CD4-positive, alpha-beta memory T cell (primary cell): ENCODE measurements around the gene PLK1. TPM values are rescaled to one million over a fixed set of nuclear protein-coding genes. Genes with fewer than 3 reads are reported as not detected.
A peak's percentile ranks its signal among the peaks of the same experiment; 100 is the strongest.
"Not testable (repeated sequence)": the region's sequence is repeated elsewhere in the genome, so short reads cannot be mapped to it uniquely, and the experiment has no call there.

Source experiments
- CTCF ChIA-PET: fragments of 350-600 bp; sonication (Branson Sonifier 250); formaldehyde crosslinking; loops from one replicate; lab custom pipeline; 2021; ENCODE audit warnings: inconsistent platforms; ENCODE audit not compliant: partially characterized antibody; lab: Charles Lee
- POLR2A ChIA-PET: fragments of 350-600 bp; sonication (Branson Sonifier 250); formaldehyde crosslinking; loops from one replicate; lab custom pipeline; 2021; ENCODE audit not compliant: partially characterized antibody; lab: Charles Lee
- DNase-seq, 5 donors: peaks; one replicate each; pipeline versions ENCODE4 v3.0.0 to v3.0.0-alpha.2; 2020 to 2022; ENCODE audit warnings: mixed read lengths in 1 of 5
- H3K27ac ChIP-seq: one replicate; pipeline ENCODE4 v1.7.0; 2013; ENCODE audit warnings: low read depth, low read length
- H3K27me3 ChIP-seq: 2 replicates; pipeline ENCODE4 v1.7.0; 2013; ENCODE audit warnings: mild to moderate bottlenecking, low read length, moderate library complexity; ENCODE audit not compliant: insufficient read depth
- H3K36me3 ChIP-seq: 2 replicates; pipeline ENCODE4 v1.7.0; 2013; ENCODE audit warnings: mild to moderate bottlenecking, low read length, moderate library complexity; ENCODE audit not compliant: insufficient read depth
- H3K4me1 ChIP-seq: 2 replicates; pipeline ENCODE4 v1.7.0; 2013; ENCODE audit warnings: mild to moderate bottlenecking, low read length, moderate library complexity; ENCODE audit not compliant: insufficient read depth
- H3K4me3 ChIP-seq, 2 donors: one replicate each; pipeline ENCODE4 v1.7.0; 2013; ENCODE audit warnings: low read length in 2 of 2, mild to moderate bottlenecking in 1 of 2
- H3K9me3 ChIP-seq, 2 donors: one replicate each; pipeline ENCODE4 v1.7.0; 2013; ENCODE audit warnings: low read length in 2 of 2, control low read depth in 1 of 2; ENCODE audit not compliant: control insufficient read depth in 1 of 2
- H3K27ac Mint-ChIP-seq, 7 donors: one replicate each; pipeline ENCODE4 v1.8.0; 2020 to 2021; ENCODE audit warnings: mixed read lengths in 7 of 7, mild to moderate bottlenecking in 6 of 7, inconsistent platforms in 3 of 7, moderate library complexity in 3 of 7
- H3K27me3 Mint-ChIP-seq, 2 donors: one replicate each; pipeline ENCODE4 v1.8.0; 2020 to 2021; ENCODE audit warnings: mixed read lengths in 2 of 2
- H3K36me3 Mint-ChIP-seq, 2 donors: one replicate each; pipeline ENCODE4 v1.8.0; 2020 to 2021; ENCODE audit warnings: mixed read lengths in 2 of 2, inconsistent platforms in 1 of 2, mild to moderate bottlenecking in 1 of 2
- H3K4me1 Mint-ChIP-seq, 4 donors: one replicate each; pipeline ENCODE4 v1.8.0; 2020 to 2021; ENCODE audit warnings: mixed read lengths in 4 of 4, mild to moderate bottlenecking in 1 of 4
- H3K4me3 Mint-ChIP-seq, 8 donors: one replicate each; pipeline ENCODE4 v1.8.0; 2020 to 2021; ENCODE audit warnings: mixed read lengths in 8 of 8, mild to moderate bottlenecking in 7 of 8, moderate library complexity in 6 of 8, inconsistent platforms in 3 of 8
- H3K9me3 Mint-ChIP-seq, 8 donors: one replicate each; pipeline ENCODE4 v1.8.0; 2020 to 2021; ENCODE audit warnings: mixed read lengths in 8 of 8, mild to moderate bottlenecking in 5 of 8, inconsistent platforms in 3 of 8, moderate library complexity in 1 of 8
- intact Hi-C: fragments of 100-400 bp; cut with micrococcal nuclease; formaldehyde crosslinking; loops from one replicate; pipeline ENCODE4 v1.15.1; 2023
- polyA plus RNA-seq, 2 donors: library from polyadenylated mRNA; unstranded; fragments of 300-500 nt; fragmentation: Illumina TruSeq; gene quantifications; one replicate each; pipeline ENCODE4 v1.2.3, GENCODE V29; 2021
- total RNA-seq, 2 experiments: library from RNA; stranded (reverse); gene quantifications; one replicate each; pipeline ENCODE4 v1.2.3, GENCODE V29; 2021

The PLK1 gene
- total RNA-seq (1 to 10 TPM; 3.0 to 3.5 TPM), polyA plus RNA-seq (under 1 TPM in 1 of 2 donors, not detected in 1; 0.18 TPM)

DNA sequence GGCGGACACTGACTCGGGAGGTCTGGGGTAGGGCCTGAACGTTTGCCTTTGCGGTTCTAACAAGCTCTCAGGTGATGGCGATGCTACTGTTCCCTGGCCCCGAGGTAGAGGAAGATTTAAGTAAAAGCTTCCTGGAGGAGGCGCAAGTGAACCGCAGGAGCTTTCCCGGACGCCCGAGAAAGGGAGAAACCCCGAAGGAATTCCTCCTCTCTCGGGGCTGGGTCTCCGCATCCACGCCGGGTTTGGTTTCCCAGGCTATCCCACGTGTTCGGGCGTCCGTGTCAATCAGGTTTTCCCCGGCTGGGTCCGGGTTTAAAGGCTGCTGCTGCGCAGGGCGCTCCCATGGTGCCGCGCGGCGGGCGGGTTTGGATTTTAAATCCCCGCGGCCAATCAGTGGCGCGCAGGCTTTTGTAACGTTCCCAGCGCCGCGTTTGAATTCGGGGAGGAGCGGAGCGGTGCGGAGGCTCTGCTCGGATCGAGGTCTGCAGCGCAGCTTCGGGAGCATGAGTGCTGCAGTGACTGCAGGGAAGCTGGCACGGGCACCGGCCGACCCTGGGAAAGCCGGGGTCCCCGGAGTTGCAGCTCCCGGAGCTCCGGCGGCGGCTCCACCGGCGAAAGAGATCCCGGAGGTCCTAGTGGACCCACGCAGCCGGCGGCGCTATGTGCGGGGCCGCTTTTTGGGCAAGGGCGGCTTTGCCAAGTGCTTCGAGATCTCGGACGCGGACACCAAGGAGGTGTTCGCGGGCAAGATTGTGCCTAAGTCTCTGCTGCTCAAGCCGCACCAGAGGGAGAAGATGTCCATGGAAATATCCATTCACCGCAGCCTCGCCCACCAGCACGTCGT is at the start of gene PLK1:
Gene PLK1, plus strand, starts transcription at position 460 of the 844 bp plus-strand sequence. Its CDS starts 44 bp downstream, at position 504.
- H3K36me3 Mint-ChIP-seq: peaks cover 6 to 15% of the 10 kb centered on the region in 2 donors
- peak within 1 kb of the TSS in 6 of 7 donors; percentile 46 to 84 (median 66) for H3K27ac Mint-ChIP-seq
- POLR2A ChIA-PET: interaction anchor here (1.4 kb wide), 1 partner anchor 36 kb away, joined by 4 read pairs; no protein-coding TSS in a partner anchor

DNA sequence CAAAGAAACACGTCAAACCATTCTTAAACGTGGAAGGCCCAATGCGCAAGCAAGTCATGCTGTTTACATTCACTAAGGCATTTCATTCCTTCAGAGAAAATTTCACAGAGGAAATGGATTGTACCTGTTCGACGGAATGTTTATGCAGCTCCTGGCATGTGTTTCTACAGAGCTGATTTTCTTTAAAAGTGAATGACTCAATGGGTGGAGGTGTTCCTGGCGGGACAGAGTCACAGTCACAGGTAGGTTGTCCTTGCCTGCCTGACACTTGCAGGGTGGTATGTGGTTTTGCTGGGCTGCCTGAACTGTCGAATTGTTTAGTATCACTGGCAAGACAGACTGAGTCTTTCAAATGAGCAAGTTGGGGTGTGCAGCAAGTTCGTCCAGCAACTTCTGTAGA is 49.2 kb upstream of the PLK1 start:
- no peak overlapping the region for H3K4me3 Mint-ChIP-seq
- no peaks in the 10 kb centered on the region for H3K27me3 Mint-ChIP-seq
- peaks cover 0 to 8% (median under 1%) of the 10 kb centered on the region in 4 donors for H3K4me1 Mint-ChIP-seq
- intact Hi-C loops: no loop called here
- H3K9me3 Mint-ChIP-seq: no peaks in the 10 kb centered on the region
- ChIA-PET CTCF (no interaction called here), POLR2A (no interaction called here)
- no peak overlapping the region for H3K4me3 ChIP-seq
- peaks cover 28% of the 10 kb centered on the region for H3K36me3 ChIP-seq
- no peaks in the 10 kb centered on the region for H3K4me1 ChIP-seq
- H3K27ac Mint-ChIP-seq: peak overlapping the region in 1 of 7 donors; percentile 29
- no peak overlapping the region for H3K27ac ChIP-seq
- no peaks in the 10 kb centered on the region for H3K9me3 ChIP-seq
- H3K27me3 ChIP-seq: no peaks in the 10 kb centered on the region
- H3K36me3 Mint-ChIP-seq: peaks cover 19 to 48% of the 10 kb centered on the region in 2 donors
- DNase-seq: no peak

More for the DNA sequence above, at the start of gene PLK1:
- H3K27ac ChIP-seq: no peak within 1 kb of the TSS
- H3K27me3 ChIP-seq: no peaks in the 10 kb centered on the region
- Mint-ChIP-seq H3K4me3 (peak within 1 kb of the TSS; percentile 78 to 89 (median 85)), H3K9me3 (peaks cover 0 to 2% (median 0%) of the 10 kb centered on the region in 8 donors), H3K27me3 (no peaks in the 10 kb centered on the region), H3K4me1 (peaks cover 8 to 28% (median 20%) of the 10 kb centered on the region in 4 donors)
- H3K4me3 ChIP-seq: peak within 1 kb of the TSS; percentile 70 to 81
- peaks cover 7% of the 10 kb centered on the region for H3K36me3 ChIP-seq
- peak; percentile 63 to 72 (median 67) for DNase-seq
- intact Hi-C loops: loop anchor here (5.0 kb wide), 1 partner anchor 824 kb away; no protein-coding TSS in a partner anchor
- H3K4me1 ChIP-seq: peaks cover 17% of the 10 kb centered on the region
- CTCF ChIA-PET: interaction anchor here (0.6 to 1.1 kb wide), 6 partner anchors 10 to 826 kb away, joined by 3 to 6 read pairs (median 3); no protein-coding TSS in a partner anchor
- H3K9me3 ChIP-seq: no peaks in the 10 kb centered on the region

DNA sequence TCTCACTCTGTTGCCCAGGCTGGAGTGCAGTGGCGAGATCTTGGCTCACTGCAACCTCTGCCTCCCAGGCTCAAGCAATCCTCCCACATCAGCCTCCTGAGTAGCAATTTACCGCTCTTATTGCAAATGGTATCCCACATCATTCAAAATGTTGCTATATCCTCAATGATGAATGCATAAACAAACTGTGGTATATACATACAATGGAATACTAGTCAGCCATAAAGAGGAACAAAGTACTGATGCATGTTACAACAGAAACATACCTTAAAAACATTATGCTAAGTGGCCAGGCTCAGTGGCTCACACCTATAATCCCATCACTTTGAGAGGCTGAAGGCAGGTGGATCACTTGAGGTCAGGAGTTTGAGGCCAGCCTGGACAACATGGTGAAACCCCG is 46.8 kb upstream of the PLK1 start:
- peaks cover 28 to 53% of the 10 kb centered on the region in 2 donors for H3K36me3 Mint-ChIP-seq
- POLR2A ChIA-PET, intact Hi-C loops, H3K27ac ChIP-seq, H3K27me3 Mint-ChIP-seq, CTCF ChIA-PET, H3K4me1 ChIP-seq, H3K27me3 ChIP-seq, H3K9me3 Mint-ChIP-seq, H3K4me3 Mint-ChIP-seq, H3K4me3 ChIP-seq, DNase-seq, H3K9me3 ChIP-seq, H3K4me1 Mint-ChIP-seq: not testable (repeated sequence)
- H3K27ac Mint-ChIP-seq: peak overlapping the region in 1 of 7 donors; percentile 13
- peaks cover 25% of the 10 kb centered on the region for H3K36me3 ChIP-seq

DNA sequence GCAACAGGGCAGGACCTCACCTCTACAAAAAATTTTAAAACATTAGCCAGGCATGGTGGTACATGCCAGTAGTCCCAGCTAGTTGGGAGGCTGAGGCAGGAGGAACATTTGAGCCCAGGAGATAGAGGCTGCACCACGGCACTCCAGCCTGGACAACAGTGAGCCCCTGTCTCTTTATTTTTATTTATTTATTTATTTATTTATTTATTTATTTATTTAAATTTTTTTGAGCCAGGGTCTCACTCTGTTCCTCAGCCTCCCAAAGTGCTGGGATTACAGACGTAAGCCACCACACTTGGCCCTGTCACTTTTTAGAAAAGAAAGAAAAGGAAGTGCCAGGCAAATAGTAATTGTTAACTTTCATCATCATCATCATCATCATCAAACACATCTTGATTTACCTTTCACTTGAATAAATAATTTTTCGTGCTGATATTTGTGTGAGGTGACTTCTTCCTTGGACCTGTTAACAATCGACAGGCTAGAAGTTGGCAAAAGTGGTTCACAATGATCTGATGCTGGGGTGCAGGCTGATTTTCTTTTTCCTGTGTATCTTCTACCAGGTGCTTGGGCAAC is 44.1 kb upstream of the PLK1 start:
- intact Hi-C loops: no loop called here
- Mint-ChIP-seq H3K27ac (peak overlapping the region in 2 of 7 donors; percentile 23 to 37), H3K36me3 (peaks cover 25 to 41% of the 10 kb centered on the region in 2 donors), H3K4me3 (no peak overlapping the region), H3K27me3 (no peaks in the 10 kb centered on the region), H3K4me1 (peaks cover 2 to 14% (median 4%) of the 10 kb centered on the region in 4 donors), H3K9me3 (no peaks in the 10 kb centered on the region)
- Histone ChIP-seq H3K27ac (no peak overlapping the region), H3K36me3 (peaks cover 16% of the 10 kb centered on the region), H3K4me1 (no peaks in the 10 kb centered on the region), H3K4me3 (no peak overlapping the region), H3K27me3 (no peaks in the 10 kb centered on the region), H3K9me3 (no peaks in the 10 kb centered on the region)
- DNase-seq: peak in 1 of 5 donors; percentile 25
- ChIA-PET POLR2A (no interaction called here), CTCF (no interaction called here)

DNA sequence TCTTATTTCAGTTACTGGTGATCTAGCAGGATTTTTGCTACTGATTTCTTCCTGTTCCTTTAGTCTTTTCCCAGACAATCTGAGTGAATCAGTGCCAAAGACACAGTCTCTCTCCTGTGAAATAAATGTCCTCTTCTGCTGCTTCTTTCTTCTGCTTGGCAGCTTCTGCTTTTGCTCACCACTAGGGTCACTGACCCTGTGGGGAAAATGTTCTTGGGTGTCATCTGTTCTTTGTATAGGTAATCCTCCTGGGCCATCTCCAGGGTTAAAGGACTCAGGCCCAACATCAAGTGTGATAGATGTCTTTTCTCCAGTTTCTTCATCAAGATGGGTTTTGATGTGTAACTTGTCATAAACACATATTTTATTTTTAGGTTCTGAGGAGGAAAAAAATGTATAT is 42.7 kb upstream of the PLK1 start:
- Histone ChIP-seq H3K4me1 (peaks cover 10% of the 10 kb centered on the region), H3K9me3 (no peaks in the 10 kb centered on the region), H3K36me3 (peaks cover 9% of the 10 kb centered on the region), H3K4me3 (no peak overlapping the region), H3K27ac (no peak overlapping the region), H3K27me3 (no peaks in the 10 kb centered on the region)
- POLR2A ChIA-PET: no interaction called here
- H3K36me3 Mint-ChIP-seq: peaks cover 21 to 41% of the 10 kb centered on the region in 2 donors
- H3K9me3 Mint-ChIP-seq: no peaks in the 10 kb centered on the region
- no peak overlapping the region for H3K4me3 Mint-ChIP-seq
- peak overlapping the region in 2 of 7 donors; percentile 26 to 31 for H3K27ac Mint-ChIP-seq
- DNase-seq: no peak
- intact Hi-C loops: no loop called here
- H3K4me1 Mint-ChIP-seq: peaks cover 9 to 25% (median 14%) of the 10 kb centered on the region in 4 donors
- no peaks in the 10 kb centered on the region for H3K27me3 Mint-ChIP-seq
- CTCF ChIA-PET: no interaction called here

DNA sequence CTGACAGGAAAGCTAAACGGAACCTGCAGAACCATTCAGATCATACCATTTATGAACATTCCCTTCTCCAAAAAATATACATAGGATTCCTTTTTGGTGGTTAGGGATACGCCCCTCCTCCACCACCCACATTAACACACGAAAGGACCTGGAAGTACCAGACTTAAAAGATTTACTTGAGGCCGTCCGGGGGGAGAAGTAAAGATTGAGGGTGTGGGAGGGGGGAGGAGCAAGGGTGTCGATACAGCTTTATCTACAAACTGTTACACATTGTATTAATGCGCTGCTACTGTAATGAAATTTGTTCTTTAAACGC is 38.1 kb upstream of the PLK1 start:
- DNase-seq: peak in 2 of 5 donors; percentile 2
- Histone ChIP-seq H3K9me3 (no peaks in the 10 kb centered on the region), H3K27me3 (no peaks in the 10 kb centered on the region), H3K4me1 (peaks cover 20% of the 10 kb centered on the region), H3K4me3 (peak overlapping the region; percentile 82 to 100), H3K36me3 (peaks cover 7% of the 10 kb centered on the region), H3K27ac (peak overlapping the region; percentile 85)
- intact Hi-C loops: no loop called here
- Mint-ChIP-seq H3K27ac (peak overlapping the region; percentile 92 to 99 (median 96)), H3K4me1 (peaks cover 19 to 43% (median 32%) of the 10 kb centered on the region in 4 donors), H3K36me3 (peaks cover 21 to 41% of the 10 kb centered on the region in 2 donors), H3K9me3 (no peaks in the 10 kb centered on the region), H3K4me3 (peak overlapping the region; percentile 98 to 100 (median 99)), H3K27me3 (no peaks in the 10 kb centered on the region)
- ChIA-PET POLR2A (interaction anchor here (1.8 kb wide), 1 partner anchor 44 kb away, joined by 7 read pairs; the partner anchor contains the start of gene NDUFAB1), CTCF (interaction anchor here (1.0 kb wide), 1 partner anchor 37 kb away, joined by 3 read pairs; no protein-coding TSS in a partner anchor)
